Ascending aorta (tissue), 2 donors: ENCODE results near the gene NSG1. TPM values are rescaled to one million over a fixed set of nuclear protein-coding genes. Genes with fewer than 3 reads are reported as not detected.
A peak's percentile ranks its signal among the peaks of the same experiment; 100 is the strongest.
"Not testable (repeated sequence)": the region's sequence is repeated elsewhere in the genome, so short reads cannot be mapped to it uniquely, and the experiment has no call there.

ENCODE experiments used
- DNase-seq, 2 donors: peaks; one replicate each; pipeline ENCODE4 v3.0.0-alpha.2; 2019; ENCODE audit warnings: low spot score in 2 of 2
- H3K27ac ChIP-seq, 2 donors: fragments of 200-600 bp; sonication (generic); one replicate each; pipeline ENCODE4 v1.5.1; 2016 to 2017; ENCODE audit warnings: mild to moderate bottlenecking in 1 of 2
- H3K27me3 ChIP-seq: fragments of 200-600 bp; sonication (generic); one replicate; pipeline ENCODE4 v1.5.1; 2017
- H3K36me3 ChIP-seq, 2 donors: fragments of 200-600 bp; sonication (generic); one replicate each; pipeline ENCODE4 v1.5.1; 2016
- H3K4me1 ChIP-seq, 2 donors: fragments of 200-600 bp; sonication (generic); one replicate each; pipeline ENCODE4 v1.5.1; 2016 to 2017; ENCODE audit warnings: mild to moderate bottlenecking in 1 of 2
- H3K4me3 ChIP-seq, 2 donors: fragments of 200-600 bp; sonication (generic); one replicate each; pipeline ENCODE4 v1.5.1; 2016 to 2017; ENCODE audit warnings: mild to moderate bottlenecking in 1 of 2
- H3K9me3 ChIP-seq, 2 donors: fragments of 200-600 bp; sonication (generic); one replicate each; pipeline ENCODE4 v1.5.1; 2016
- CTCF ChIP-seq, 3 experiments: fragments of 200-600 bp in 2 of 3; fragments of 450-650 bp in 1 of 3; sonication (generic) in 2 of 3; IDR thresholded peaks; one replicate each; pipeline ENCODE4 v1.5.1; 2016 to 2019; ENCODE audit warnings: antibody characterized with exemption in 3 of 3, mild to moderate bottlenecking in 1 of 3, moderate library complexity in 1 of 3
- intact Hi-C: fragments of 100-400 bp; cut with DNase I; formaldehyde crosslinking; loops from one replicate; pipeline ENCODE4 v1.15.1; 2023
- total RNA-seq: library from RNA; depleted of rRNA; stranded (reverse); fragments of >200 nt; gene quantifications from one replicate; pipeline ENCODE4 v1.1.0, GENCODE V29; 2016

The NSG1 gene
- total RNA-seq, 1 donor from 2014 or later, result not detected

- Histone ChIP-seq H3K4me3 (no peak overlapping the region), H3K27me3 (no peaks in the 10 kb centered on the region), H3K9me3 (no peaks in the 10 kb centered on the region), H3K36me3 (peaks cover 38 to 56% of the 10 kb centered on the region in 2 donors), H3K4me1 (no peaks in the 10 kb centered on the region), H3K27ac (no peak overlapping the region)
- DNase-seq, result no peak
- TF ChIP-seq CTCF (IDR thresholded peaks at IDR 0.05), result no peak
- intact Hi-C loops, result no loop called here
Measured at GRCh38 chr4:4417886-4418285, 31.0 kb downstream of the NSG1 start.

DNA sequence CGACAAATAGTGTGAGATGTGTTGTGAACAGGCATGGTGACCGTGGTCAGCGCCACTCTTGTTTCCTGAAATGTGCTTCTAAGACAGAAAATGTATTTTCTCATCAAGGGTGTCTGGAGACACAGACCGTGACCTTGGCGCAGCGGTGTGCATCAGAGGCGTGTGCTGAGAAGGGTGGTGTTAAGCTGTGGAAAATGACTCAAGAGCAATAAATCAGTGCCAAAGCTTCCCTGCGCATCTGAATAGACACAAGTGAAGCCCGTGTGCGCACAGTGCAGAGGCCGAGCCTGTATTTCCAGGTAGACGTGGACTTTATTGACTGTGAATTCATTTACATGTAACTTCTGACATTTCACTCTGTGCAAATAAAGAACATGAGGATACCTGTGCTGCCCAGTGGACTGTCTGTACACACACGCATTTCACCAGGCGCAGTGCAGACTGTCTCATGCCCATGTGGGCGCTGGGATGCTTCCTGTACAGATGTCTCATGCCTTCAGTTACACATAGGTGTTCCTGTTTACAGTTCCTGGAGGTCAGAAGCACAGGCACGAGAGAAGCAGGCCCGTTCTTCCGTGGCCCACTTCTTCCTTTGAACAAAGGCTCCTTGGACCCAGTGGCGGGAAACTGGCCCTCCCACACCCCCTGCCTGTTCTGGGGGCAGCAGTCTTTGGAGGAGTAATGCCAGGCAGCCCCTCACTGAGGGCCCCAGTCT lies 31.9 kb downstream of the NSG1 start:
- intact Hi-C loops, result no loop called here
- no peaks in the 10 kb centered on the region for H3K9me3 ChIP-seq
- no peaks in the 10 kb centered on the region for H3K4me1 ChIP-seq
- H3K36me3 ChIP-seq, result peaks cover 43 to 64% of the 10 kb centered on the region in 2 donors
- H3K27me3 ChIP-seq, result no peaks in the 10 kb centered on the region
- no peak overlapping the region for H3K27ac ChIP-seq
- DNase-seq, result no peak
- H3K4me3 ChIP-seq, result no peak overlapping the region
- TF ChIP-seq CTCF (IDR thresholded peaks at IDR 0.05), result no peak

DNA sequence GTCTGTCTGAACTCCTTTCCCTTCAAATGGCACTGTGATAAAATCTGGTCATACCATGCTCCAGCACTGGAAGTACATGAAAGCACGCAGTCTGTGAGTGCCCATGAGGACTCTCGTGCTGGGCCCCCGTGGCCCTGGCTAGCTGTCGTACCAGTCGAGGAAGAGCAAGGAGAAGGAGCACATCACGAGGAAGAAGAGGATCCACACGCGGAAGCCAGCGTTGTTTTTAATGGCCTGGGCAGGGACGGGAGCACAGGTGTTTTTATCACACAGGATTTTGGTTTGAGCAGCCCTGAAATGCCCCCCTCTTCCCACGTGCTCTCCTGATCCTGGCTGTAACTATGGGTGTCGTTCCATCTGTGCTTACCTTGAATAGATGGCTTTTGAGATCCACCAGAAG lies 33.0 kb downstream of the NSG1 start:
- peaks cover 49 to 74% of the 10 kb centered on the region in 2 donors for H3K36me3 ChIP-seq
- no peak overlapping the region for H3K4me3 ChIP-seq
- no peak overlapping the region for H3K27ac ChIP-seq
- DNase-seq, result no peak
- intact Hi-C loops, result no loop called here
- TF ChIP-seq CTCF (IDR thresholded peaks at IDR 0.05), result no peak
- no peaks in the 10 kb centered on the region for H3K4me1 ChIP-seq
- H3K27me3 ChIP-seq, result no peaks in the 10 kb centered on the region
- no peaks in the 10 kb centered on the region for H3K9me3 ChIP-seq

DNA sequence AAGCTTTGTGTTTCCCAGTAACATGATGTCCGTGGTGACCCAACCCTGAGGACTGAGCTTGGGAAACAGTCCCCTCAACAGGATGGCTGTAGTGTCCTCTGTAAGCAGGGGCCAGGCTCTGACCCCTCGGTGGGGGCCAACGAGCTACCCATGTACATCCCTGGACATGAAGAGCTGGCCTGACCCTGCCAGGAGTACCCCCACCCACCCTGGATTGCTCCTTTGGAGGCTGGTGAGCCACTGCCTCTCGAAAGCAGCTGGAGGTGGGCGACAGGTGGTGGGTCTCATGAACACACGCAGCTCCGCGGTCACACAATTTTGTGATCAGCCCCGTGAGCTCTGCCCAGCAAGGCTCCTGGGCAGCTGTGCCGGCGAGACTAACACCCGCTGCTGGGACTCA lies 33.5 kb downstream of the NSG1 start:
- H3K4me1 ChIP-seq, result no peaks in the 10 kb centered on the region
- intact Hi-C loops, result no loop called here
- H3K4me3 ChIP-seq, result no peak overlapping the region
- no peak for TF ChIP-seq CTCF (IDR thresholded peaks at IDR 0.05)
- no peaks in the 10 kb centered on the region for H3K9me3 ChIP-seq
- peaks cover 49 to 77% of the 10 kb centered on the region in 2 donors for H3K36me3 ChIP-seq
- no peaks in the 10 kb centered on the region for H3K27me3 ChIP-seq
- H3K27ac ChIP-seq, result no peak overlapping the region
- peak in 1 of 2 donors; percentile 50 for DNase-seq

DNA sequence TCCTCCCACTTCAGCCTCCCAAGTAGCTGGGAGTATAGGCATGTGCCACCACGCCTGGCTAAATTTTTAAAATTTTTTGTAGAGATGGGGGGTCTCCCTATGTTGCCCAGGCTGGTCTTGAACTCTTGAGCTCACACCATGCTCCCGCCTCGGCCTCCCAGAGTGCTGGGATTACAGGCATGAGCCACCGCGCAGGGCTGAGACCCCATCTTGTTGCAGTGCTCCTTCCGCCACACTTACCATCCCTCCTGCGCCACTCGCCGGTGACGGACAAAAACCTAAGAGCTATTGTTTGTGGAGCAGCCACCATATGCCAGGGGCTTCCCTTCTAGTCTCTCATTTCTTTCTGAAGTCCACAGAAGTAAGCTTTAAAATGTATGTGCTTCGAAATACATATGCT lies 34.5 kb downstream of the NSG1 start:
- intact Hi-C loops, result no loop called here
- H3K9me3 ChIP-seq, result no peaks in the 10 kb centered on the region
- H3K4me1 ChIP-seq, result no peaks in the 10 kb centered on the region
- no peaks in the 10 kb centered on the region for H3K27me3 ChIP-seq
- H3K4me3 ChIP-seq, result no peak overlapping the region
- H3K27ac ChIP-seq, result no peak overlapping the region
- no peak for DNase-seq
- peaks cover 46 to 79% of the 10 kb centered on the region in 2 donors for H3K36me3 ChIP-seq
- no peak for TF ChIP-seq CTCF (IDR thresholded peaks at IDR 0.05)

- DNase-seq, H3K9me3 ChIP-seq, H3K4me3 ChIP-seq, H3K4me1 ChIP-seq, H3K27me3 ChIP-seq, intact Hi-C loops, H3K27ac ChIP-seq: not testable (repeated sequence)
- H3K36me3 ChIP-seq, result peaks cover 46 to 83% of the 10 kb centered on the region in 2 donors
Measured at GRCh38 chr4:4422117-4422516, 35.2 kb downstream of the NSG1 start.
